ENCODE results near the gene RPTOR.

DNA sequence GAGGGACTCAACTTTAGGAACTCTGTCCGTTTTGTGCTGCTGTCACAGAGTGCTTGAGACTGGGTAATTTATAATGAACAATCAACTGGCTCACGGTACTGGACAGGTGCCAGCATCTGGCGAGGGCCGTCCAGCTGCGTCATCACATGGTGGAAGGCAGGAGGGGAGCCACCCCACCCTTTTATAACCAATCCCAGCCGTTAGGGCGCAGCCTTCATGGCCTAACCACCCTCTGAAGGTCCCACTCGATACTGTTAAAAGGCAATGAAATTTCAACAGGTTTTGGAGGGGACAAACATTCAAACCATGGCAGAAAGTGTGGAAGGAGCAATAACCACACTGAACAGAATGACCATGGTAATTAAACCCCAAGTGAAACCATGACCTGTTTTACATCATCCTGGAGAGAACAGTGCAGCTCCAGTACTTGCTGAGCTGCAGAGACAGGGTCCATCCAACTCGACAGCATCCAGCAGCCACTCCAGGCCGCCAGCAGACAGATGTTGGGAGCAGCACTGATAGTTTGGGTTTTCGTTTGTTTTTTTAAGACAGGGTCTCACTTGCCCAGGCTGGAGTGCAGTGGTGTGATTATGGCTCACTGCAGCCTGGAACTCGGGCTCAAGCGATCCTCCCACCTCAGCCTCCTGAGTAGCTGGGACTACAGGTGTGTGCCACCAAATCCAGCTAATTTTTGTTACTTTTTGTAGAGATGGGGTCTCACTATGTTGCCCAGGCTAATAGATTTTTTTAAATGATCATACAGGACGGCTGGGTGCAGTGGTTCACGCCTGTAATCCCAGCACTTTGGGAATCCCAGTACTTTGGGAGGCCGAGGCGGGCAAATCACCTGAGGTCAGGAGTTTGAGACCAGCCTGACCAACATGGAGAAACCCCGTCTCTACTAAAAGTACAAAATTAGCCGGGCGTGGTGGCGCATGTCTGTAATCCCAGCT lies 458.0 kb downstream of the RPTOR start:
- TF ChIP-seq, protein P1, sequence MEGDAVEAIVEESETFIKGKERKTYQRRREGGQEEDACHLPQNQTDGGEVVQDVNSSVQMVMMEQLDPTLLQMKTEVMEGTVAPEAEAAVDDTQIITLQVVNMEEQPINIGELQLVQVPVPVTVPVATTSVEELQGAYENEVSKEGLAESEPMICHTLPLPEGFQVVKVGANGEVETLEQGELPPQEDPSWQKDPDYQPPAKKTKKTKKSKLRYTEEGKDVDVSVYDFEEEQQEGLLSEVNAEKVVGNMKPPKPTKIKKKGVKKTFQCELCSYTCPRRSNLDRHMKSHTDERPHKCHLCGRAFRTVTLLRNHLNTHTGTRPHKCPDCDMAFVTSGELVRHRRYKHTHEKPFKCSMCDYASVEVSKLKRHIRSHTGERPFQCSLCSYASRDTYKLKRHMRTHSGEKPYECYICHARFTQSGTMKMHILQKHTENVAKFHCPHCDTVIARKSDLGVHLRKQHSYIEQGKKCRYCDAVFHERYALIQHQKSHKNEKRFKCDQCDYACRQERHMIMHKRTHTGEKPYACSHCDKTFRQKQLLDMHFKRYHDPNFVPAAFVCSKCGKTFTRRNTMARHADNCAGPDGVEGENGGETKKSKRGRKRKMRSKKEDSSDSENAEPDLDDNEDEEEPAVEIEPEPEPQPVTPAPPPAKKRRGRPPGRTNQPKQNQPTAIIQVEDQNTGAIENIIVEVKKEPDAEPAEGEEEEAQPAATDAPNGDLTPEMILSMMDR (IDR thresholded peaks at IDR 0.05 in 2 of 3, conservative IDR thresholded peaks at IDR 0.05 in 1 of 3; ENCODE audit: control insufficient read depth in 2 of 3, extremely low read depth in 1 of 3, insufficient read depth in 1 of 3, low read depth in 3 of 3, low read length in 3 of 3) = no peak
- TF ChIP-seq SUZ12 (IDR thresholded peaks at IDR 0.05; ENCODE audit: unreplicated experiment) (no peak), POLR2AphosphoS2 (IDR thresholded peaks at IDR 0.05; ENCODE audit: low read depth, low read length) (no peak)
